HepG2 (cell line): ENCODE data around the gene NAPEPLD. TPM values are rescaled to one million over a fixed set of nuclear protein-coding genes. Genes with fewer than 3 reads are reported as not detected.

Experiments
- ARNTL ChIP-seq: sonication (generic); formaldehyde crosslinking; IDR thresholded peaks from 2 replicates; pipeline ENCODE4 v1.4.0; 2020; ENCODE audit warnings: mild to moderate bottlenecking, missing genetic modification reagents
- BHLHE40 ChIP-seq: IDR thresholded peaks from 2 replicates; pipeline ENCODE4 v1.6.1; 2011; ENCODE audit warnings: low read length, improper control_type of control experiment
- BRCA1 ChIP-seq: sonication (generic); formaldehyde crosslinking; IDR thresholded peaks from 2 replicates; pipeline ENCODE4 v1.4.0; 2020; ENCODE audit warnings: missing genetic modification reagents
- CBFB ChIP-seq: sonication (generic); formaldehyde crosslinking; IDR thresholded peaks from 2 replicates; pipeline ENCODE4 v1.4.0; 2020; ENCODE audit warnings: missing genetic modification reagents
- CEBPB ChIP-seq: IDR thresholded peaks from 2 replicates; pipeline ENCODE4 v1.6.1; 2011; ENCODE audit warnings: low read depth, low read length, improper control_type of control experiment, borderline replicate concordance
- CHD4 ChIP-seq: fragments of 200-600 bp; sonication (generic); IDR thresholded peaks from 2 replicates; pipeline ENCODE4 v1.7.0; 2017; ENCODE audit warnings: mild to moderate bottlenecking, low read length, borderline replicate concordance
- ERF ChIP-seq: IDR thresholded peaks from 2 replicates; pipeline ENCODE4 v1.6.1; 2018; ENCODE audit warnings: missing biosample characterization, missing genetic modification reagents
- MIXL1 ChIP-seq: IDR thresholded peaks from 2 replicates; pipeline ENCODE4 v1.6.1; 2016
- NFE2L1 ChIP-seq: sonication (generic); formaldehyde crosslinking; IDR thresholded peaks from 2 replicates; pipeline ENCODE4 v1.4.0; 2020; ENCODE audit warnings: missing genetic modification reagents, mild to moderate bottlenecking, borderline replicate concordance
- NKX3-1 ChIP-seq: sonication (generic); formaldehyde crosslinking; IDR thresholded peaks from 2 replicates; pipeline ENCODE4 v1.5.0; 2020; ENCODE audit warnings: missing genetic modification reagents
- PLRG1 ChIP-seq: fragments of 450-650 bp; conservative IDR thresholded peaks from 2 replicates; pipeline ENCODE4 v1.6.1; 2016
- RARA ChIP-seq: IDR thresholded peaks from 2 replicates; pipeline ENCODE4 v1.6.1; 2016; ENCODE audit warnings: missing genetic modification reagents, missing compliant biosample characterization
- SNRNP70 ChIP-seq: fragments of 200-400 bp; formaldehyde crosslinking; IDR thresholded peaks from 2 replicates; pipeline ENCODE4 v1.6.1; 2017; ENCODE audit warnings: mild to moderate bottlenecking, low read depth, low read length, moderate library complexity
- TP53 ChIP-seq: sonication (generic); formaldehyde crosslinking; conservative IDR thresholded peaks from 2 replicates; pipeline ENCODE4 v1.4.0; 2020; ENCODE audit warnings: missing genetic modification reagents
- YY1 ChIP-seq: IDR thresholded peaks from 2 replicates; pipeline ENCODE4 v1.6.1; 2011; ENCODE audit warnings: low read length, low read depth, moderate library complexity, mild to moderate bottlenecking; ENCODE audit not compliant: insufficient read depth, insufficient replicate concordance
- ZNF329 ChIP-seq: sonication (generic); formaldehyde crosslinking; IDR thresholded peaks from 2 replicates; pipeline ENCODE4 v1.9.0; 2021; ENCODE audit warnings: low read depth, mild to moderate bottlenecking, missing genetic modification reagents
- ZNF354B ChIP-seq: sonication (generic); formaldehyde crosslinking; IDR thresholded peaks from 2 replicates; pipeline ENCODE4 v1.8.0; 2022; ENCODE audit warnings: mild to moderate bottlenecking, missing genetic modification reagents
- ZNF552 ChIP-seq: sonication (generic); formaldehyde crosslinking; IDR thresholded peaks from 2 replicates; pipeline ENCODE4 v1.9.0; 2022; ENCODE audit warnings: missing genetic modification reagents, mild to moderate bottlenecking, borderline replicate concordance
- ZNF607 ChIP-seq: sonication (generic); formaldehyde crosslinking; IDR thresholded peaks from 2 replicates; pipeline ENCODE4 v1.5.1; 2020; ENCODE audit warnings: missing genetic modification reagents, mild to moderate bottlenecking, borderline replicate concordance
- ZNF724P ChIP-seq: sonication (generic); formaldehyde crosslinking; IDR thresholded peaks from 2 replicates; pipeline ENCODE4 v1.8.0; 2022; ENCODE audit warnings: missing genetic modification reagents, borderline replicate concordance
- ZNF780A ChIP-seq: sonication (generic); formaldehyde crosslinking; IDR thresholded peaks from 2 replicates; pipeline ENCODE4 v1.8.0; 2022; ENCODE audit warnings: mild to moderate bottlenecking, missing genetic modification reagents, moderate library complexity
- ZNF850 ChIP-seq: sonication (generic); formaldehyde crosslinking; conservative IDR thresholded peaks from 2 replicates; pipeline ENCODE4 v1.9.0; 2021; ENCODE audit warnings: mild to moderate bottlenecking, missing genetic modification reagents
- polyA plus RNA-seq, 8 experiments: library from polyadenylated mRNA; depleted of rRNA in 3 of 8; stranded (reverse) in 7 of 8; unstranded in 1 of 8; fragments of >200 nt; fragmentation: Illumina TruSeq in 4 of 8; extraction: Trizol in 4 of 8; gene quantifications; 2 replicates each; pipeline versions ENCODE4 v1.2.1 to v1.2.3, GENCODE V29; 2011 to 2016; ENCODE audit warnings: low read depth in 4 of 8, missing spikeins in 1 of 8, mixed read lengths in 1 of 8; ENCODE audit not compliant: insufficient read depth in 1 of 8
- total RNA-seq, 5 experiments: library from RNA; depleted of rRNA; stranded (reverse); fragments of >200 nt; fragmentation: Illumina TruSeq; extraction: Trizol; gene quantifications; 2 replicates each; pipeline ENCODE4 v1.2.3, GENCODE V29; 2016; ENCODE audit warnings: low read depth in 1 of 5
- TF ChIP-seq, protein P1 (sequence below): sonication (generic); formaldehyde crosslinking; IDR thresholded peaks from 2 replicates; pipeline ENCODE4 v1.4.0; 2020; ENCODE audit warnings: mild to moderate bottlenecking, missing genetic modification reagents
- TF ChIP-seq, protein P2 (sequence below): IDR thresholded peaks from 2 replicates; pipeline ENCODE4 v1.6.1; 2016; ENCODE audit warnings: low read depth, missing genetic modification reagents, missing compliant biosample characterization

The NAPEPLD gene
- total and polyA plus RNA-seq, 2 of the 13 experiments (the other 11 are each of a cell fraction or from before 2014, with no cell fraction given), result 3.4 to 5.6 TPM

DNA sequence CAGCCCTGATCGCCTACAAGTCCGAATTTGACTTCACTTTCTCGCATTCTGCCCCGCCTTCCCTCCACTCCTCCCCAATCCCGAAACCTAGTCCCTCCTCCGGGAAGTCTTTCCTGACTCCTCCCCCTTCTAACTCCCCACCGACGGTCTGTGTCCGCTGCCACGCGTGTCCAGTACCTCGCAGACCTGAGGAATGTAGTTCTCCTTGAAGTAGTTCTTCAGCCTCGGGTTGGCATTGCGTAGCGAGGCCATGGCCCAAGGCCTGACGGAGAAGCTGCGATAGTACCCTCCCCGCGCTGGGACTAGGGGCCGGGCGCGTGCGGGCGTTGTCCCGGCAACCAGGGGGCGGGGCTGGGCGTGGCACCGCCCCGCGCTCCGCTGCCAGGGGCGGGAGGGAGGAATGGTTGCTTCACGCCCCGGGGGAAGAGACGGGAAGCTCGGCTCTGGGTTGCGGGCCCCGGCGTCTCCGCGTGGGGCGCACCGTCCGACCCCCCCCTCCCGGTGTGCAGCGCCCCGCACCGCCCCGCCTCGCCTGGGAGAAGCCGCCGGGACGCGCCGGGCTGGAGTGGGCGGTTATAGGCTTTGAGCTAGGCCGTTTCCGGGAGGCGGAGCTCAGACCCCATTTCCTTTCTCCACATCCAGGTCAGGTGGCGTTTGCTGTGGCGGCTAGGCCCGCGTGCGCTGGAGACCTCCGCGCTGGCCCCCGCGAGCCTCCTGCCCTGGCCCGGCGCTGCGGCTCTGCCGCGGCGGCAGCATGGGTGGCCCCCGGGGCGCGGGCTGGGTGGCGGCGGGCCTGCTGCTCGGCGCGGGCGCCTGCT is 74.2 kb downstream of the NAPEPLD start, which contains the start of the genes ARMC10 and FBXL13 (continued):
- no peak for TF ChIP-seq SNRNP70
- no peak for TF ChIP-seq PLRG1
- TF ChIP-seq, protein P1, sequence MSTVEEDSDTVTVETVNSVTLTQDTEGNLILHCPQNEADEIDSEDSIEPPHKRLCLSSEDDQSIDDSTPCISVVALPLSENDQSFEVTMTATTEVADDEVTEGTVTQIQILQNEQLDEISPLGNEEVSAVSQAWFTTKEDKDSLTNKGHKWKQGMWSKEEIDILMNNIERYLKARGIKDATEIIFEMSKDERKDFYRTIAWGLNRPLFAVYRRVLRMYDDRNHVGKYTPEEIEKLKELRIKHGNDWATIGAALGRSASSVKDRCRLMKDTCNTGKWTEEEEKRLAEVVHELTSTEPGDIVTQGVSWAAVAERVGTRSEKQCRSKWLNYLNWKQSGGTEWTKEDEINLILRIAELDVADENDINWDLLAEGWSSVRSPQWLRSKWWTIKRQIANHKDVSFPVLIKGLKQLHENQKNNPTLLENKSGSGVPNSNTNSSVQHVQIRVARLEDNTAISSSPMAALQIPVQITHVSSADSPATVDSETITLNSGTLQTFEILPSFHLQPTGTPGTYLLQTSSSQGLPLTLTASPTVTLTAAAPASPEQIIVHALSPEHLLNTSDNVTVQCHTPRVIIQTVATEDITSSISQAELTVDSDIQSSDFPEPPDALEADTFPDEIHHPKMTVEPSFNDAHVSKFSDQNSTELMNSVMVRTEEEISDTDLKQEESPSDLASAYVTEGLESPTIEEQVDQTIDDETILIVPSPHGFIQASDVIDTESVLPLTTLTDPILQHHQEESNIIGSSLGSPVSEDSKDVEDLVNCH, result no peak
- TF ChIP-seq ZNF354B, result 0 out of 2 replicates have a peak, but pooled peaks have one; percentile 35
- 0 out of 2 replicates have a peak, but pooled peaks have one; percentile 39 for TF ChIP-seq MIXL1 (CRISPR knock-in tag)
- peak; percentile 60; the same call in 1 of the 2 replicates for TF ChIP-seq NKX3-1 (CRISPR knock-in tag)
- no peak for TF ChIP-seq TP53 (CRISPR knock-in tag)
- no peak; the same call in 1 of the 2 replicates for TF ChIP-seq ARNTL (CRISPR knock-in tag)
- peak; percentile 52 for TF ChIP-seq YY1
- no peak for TF ChIP-seq CHD4
- peak; percentile 73; the same call in 1 of the 2 replicates for TF ChIP-seq ZNF607 (CRISPR knock-in tag)
- TF ChIP-seq ZNF552 (CRISPR knock-in tag), result no peak
- TF ChIP-seq NFE2L1, result no peak
- TF ChIP-seq ZNF780A (CRISPR knock-in tag), result 0 out of 2 replicates have a peak, but pooled peaks have one; percentile 63
- TF ChIP-seq BHLHE40, result peak; percentile 42; the same call in 1 of the 2 replicates
- peak; percentile 56; the same call in 1 of the 2 replicates for TF ChIP-seq BRCA1
- TF ChIP-seq, protein P2, sequence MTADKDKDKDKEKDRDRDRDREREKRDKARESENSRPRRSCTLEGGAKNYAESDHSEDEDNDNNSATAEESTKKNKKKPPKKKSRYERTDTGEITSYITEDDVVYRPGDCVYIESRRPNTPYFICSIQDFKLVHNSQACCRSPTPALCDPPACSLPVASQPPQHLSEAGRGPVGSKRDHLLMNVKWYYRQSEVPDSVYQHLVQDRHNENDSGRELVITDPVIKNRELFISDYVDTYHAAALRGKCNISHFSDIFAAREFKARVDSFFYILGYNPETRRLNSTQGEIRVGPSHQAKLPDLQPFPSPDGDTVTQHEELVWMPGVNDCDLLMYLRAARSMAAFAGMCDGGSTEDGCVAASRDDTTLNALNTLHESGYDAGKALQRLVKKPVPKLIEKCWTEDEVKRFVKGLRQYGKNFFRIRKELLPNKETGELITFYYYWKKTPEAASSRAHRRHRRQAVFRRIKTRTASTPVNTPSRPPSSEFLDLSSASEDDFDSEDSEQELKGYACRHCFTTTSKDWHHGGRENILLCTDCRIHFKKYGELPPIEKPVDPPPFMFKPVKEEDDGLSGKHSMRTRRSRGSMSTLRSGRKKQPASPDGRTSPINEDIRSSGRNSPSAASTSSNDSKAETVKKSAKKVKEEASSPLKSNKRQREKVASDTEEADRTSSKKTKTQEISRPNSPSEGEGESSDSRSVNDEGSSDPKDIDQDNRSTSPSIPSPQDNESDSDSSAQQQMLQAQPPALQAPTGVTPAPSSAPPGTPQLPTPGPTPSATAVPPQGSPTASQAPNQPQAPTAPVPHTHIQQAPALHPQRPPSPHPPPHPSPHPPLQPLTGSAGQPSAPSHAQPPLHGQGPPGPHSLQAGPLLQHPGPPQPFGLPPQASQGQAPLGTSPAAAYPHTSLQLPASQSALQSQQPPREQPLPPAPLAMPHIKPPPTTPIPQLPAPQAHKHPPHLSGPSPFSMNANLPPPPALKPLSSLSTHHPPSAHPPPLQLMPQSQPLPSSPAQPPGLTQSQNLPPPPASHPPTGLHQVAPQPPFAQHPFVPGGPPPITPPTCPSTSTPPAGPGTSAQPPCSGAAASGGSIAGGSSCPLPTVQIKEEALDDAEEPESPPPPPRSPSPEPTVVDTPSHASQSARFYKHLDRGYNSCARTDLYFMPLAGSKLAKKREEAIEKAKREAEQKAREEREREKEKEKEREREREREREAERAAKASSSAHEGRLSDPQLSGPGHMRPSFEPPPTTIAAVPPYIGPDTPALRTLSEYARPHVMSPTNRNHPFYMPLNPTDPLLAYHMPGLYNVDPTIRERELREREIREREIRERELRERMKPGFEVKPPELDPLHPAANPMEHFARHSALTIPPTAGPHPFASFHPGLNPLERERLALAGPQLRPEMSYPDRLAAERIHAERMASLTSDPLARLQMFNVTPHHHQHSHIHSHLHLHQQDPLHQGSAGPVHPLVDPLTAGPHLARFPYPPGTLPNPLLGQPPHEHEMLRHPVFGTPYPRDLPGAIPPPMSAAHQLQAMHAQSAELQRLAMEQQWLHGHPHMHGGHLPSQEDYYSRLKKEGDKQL (CRISPR knock-in tag), result no peak; the same call in 1 of the 2 replicates
- 0 out of 2 replicates have a peak, but pooled peaks have one; percentile 4 for TF ChIP-seq ZNF724P (CRISPR knock-in tag)
- peak; percentile 39; the same call in 1 of the 2 replicates for TF ChIP-seq ERF (CRISPR knock-in tag)
- peak; percentile 92 for TF ChIP-seq CEBPB
- TF ChIP-seq RARA (CRISPR knock-in tag), result no peak
- no peak for TF ChIP-seq ZNF850
- TF ChIP-seq CBFB (CRISPR knock-in tag), result peak; percentile 6; the same call in 1 of the 2 replicates
- TF ChIP-seq ZNF329 (CRISPR knock-in tag), result no peak
